ENCODE measurements around the gene KREMEN1.

GRCh38 chr22:29102300-29102699 lies 29.5 kb downstream of the KREMEN1 start:
- TF ChIP-seq EZH2 (IDR thresholded peaks at IDR 0.05; ENCODE audit: low read length, unreplicated experiment) (no peak), EZH2phosphoT487 (IDR thresholded peaks at IDR 0.05; ENCODE audit: borderline replicate concordance, low read length) (no peak)
- TF ChIP-seq, protein P1, sequence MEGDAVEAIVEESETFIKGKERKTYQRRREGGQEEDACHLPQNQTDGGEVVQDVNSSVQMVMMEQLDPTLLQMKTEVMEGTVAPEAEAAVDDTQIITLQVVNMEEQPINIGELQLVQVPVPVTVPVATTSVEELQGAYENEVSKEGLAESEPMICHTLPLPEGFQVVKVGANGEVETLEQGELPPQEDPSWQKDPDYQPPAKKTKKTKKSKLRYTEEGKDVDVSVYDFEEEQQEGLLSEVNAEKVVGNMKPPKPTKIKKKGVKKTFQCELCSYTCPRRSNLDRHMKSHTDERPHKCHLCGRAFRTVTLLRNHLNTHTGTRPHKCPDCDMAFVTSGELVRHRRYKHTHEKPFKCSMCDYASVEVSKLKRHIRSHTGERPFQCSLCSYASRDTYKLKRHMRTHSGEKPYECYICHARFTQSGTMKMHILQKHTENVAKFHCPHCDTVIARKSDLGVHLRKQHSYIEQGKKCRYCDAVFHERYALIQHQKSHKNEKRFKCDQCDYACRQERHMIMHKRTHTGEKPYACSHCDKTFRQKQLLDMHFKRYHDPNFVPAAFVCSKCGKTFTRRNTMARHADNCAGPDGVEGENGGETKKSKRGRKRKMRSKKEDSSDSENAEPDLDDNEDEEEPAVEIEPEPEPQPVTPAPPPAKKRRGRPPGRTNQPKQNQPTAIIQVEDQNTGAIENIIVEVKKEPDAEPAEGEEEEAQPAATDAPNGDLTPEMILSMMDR (conservative IDR thresholded peaks at IDR 0.05; ENCODE audit: low read depth, low read length): no peak

Data from PC-3 (cell line).